GM12874 (cell line): ENCODE data around the gene ACP4.

Experiments
- TF ChIP-seq, protein P1 (sequence below): IDR thresholded peaks from 2 replicates; pipeline ENCODE4 v1.5.1; 2011; ENCODE audit warnings: low read depth, mild to moderate bottlenecking, control low read depth, low read length, moderate library complexity; ENCODE audit not compliant: insufficient read depth

ACP4 gene

DNA sequence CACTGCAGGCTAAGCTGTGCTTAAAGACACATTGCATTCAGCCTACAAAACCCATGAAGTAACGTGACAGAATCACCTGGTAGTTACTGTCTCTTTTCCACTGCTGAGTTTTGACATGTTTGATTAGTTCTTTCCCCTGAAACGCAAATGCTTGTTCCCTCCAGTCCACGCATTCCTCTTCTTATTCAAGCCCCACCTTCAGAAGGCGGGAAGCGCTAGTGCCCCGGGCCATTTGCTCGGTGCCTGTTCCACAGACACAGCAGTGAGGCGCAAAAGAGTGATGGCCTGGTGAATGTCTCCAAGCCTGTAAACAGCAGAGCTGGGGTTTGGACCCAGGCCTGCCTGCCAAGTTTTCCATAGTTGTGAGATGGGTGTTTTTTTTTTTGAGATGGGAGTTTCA, 10.9 kb downstream of the ACP4 start:
- TF ChIP-seq, protein P1, sequence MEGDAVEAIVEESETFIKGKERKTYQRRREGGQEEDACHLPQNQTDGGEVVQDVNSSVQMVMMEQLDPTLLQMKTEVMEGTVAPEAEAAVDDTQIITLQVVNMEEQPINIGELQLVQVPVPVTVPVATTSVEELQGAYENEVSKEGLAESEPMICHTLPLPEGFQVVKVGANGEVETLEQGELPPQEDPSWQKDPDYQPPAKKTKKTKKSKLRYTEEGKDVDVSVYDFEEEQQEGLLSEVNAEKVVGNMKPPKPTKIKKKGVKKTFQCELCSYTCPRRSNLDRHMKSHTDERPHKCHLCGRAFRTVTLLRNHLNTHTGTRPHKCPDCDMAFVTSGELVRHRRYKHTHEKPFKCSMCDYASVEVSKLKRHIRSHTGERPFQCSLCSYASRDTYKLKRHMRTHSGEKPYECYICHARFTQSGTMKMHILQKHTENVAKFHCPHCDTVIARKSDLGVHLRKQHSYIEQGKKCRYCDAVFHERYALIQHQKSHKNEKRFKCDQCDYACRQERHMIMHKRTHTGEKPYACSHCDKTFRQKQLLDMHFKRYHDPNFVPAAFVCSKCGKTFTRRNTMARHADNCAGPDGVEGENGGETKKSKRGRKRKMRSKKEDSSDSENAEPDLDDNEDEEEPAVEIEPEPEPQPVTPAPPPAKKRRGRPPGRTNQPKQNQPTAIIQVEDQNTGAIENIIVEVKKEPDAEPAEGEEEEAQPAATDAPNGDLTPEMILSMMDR = no peak

DNA sequence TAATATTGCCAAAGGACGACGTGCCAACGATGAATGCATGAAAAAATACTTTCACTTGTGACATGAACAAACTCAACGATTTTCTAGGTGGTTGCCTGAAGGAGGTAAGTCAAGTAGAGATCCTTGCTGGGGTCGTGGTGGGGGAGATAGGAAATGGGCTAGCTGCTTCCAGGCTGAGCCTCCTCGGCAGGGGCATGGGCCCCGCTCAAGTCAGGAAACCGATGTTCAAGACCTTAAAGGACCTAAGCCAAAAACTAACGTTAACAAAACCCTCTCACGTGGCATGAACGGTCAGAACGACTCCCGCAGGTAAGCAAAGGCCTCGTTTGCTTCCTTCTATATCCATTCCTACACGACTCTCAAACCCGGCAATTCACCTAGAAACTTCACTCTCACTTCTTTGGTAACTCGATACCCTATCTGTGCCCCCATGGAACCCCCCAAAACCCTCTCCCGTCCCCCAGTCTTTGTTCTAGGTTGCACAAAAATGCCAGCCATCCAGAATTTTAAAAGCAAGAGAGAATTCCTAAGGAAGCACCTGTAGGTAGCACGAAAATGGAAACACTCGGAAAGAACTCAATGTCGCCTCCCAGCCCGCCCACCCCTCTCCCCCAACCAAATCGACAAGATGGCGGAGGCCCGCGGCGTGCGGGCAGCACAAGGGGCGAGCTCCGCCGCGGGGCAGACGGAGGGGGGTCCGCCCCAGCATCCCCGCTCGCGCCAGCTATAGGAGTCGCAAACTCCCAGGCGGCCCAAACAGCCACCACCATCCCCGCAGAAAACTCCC, 13.6 kb downstream of the ACP4 start:
- TF ChIP-seq, protein P1 = no peak

DNA sequence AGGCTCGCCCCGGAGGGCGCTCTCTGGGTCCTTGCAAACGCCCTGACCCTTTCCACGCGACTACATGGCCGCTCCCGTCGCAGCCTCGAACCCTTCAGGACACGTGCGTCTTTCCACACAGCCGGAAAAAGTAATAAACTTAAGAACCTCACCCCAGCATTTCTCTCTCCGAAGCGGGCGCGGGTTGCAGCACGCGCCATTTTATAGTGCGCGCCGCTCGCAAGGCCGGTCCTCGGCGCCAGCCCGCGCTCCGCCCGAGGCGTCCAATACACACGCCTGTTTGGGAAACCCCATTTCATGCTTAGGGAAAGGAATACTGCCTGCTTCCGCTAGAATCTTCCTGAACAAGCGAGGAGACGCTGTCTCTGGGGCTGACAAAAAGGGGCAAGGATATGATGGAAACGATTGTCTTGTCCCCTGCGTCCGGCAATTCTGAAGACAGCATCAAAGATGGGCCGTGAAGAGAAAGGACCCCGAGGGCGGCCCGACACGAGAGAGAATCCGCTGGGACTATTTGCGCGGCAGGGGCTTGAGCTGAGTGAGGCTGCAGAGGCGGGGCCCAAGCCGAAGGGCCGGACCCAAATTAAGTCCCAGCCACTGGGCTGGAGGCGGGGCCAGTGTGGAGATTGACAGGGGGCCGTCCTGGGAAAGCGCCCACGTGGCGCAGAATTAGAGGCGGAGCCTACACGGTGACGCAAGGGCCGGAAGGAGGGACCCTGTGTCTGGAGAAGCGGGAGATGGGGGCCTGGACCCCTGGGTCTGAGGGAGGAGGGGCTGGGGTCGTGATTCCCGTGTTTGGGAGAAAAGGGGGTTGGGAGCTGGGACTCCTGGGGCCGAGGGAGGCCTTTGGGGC, 14.4 kb downstream of the ACP4 start:
- TF ChIP-seq, protein P1 = no peak

- TF ChIP-seq, protein P1 = no peak
Observed at GRCh38 chr19:50808856-50809255, 18.6 kb downstream of the ACP4 start.

DNA sequence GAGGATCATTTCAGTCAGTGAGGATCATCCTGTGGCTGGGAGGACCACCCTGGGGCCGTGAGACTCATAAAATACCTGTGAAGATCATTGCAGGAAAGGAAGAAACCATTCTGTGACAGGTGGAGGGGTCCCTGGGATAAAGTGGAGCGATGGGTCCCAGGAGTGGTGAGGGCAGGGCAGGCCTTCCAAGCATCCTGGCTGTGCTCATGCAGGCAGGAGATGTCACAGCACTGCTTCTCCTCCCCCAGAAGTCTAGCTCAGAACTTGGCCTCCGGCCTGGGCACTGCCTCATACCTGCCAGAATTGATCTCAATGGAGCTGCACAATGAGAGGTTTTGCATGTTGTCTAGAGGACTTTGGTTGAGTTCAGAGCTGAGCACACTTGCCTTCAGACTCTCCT, 22.3 kb downstream of the ACP4 start:
- TF ChIP-seq, protein P1 = no peak

DNA sequence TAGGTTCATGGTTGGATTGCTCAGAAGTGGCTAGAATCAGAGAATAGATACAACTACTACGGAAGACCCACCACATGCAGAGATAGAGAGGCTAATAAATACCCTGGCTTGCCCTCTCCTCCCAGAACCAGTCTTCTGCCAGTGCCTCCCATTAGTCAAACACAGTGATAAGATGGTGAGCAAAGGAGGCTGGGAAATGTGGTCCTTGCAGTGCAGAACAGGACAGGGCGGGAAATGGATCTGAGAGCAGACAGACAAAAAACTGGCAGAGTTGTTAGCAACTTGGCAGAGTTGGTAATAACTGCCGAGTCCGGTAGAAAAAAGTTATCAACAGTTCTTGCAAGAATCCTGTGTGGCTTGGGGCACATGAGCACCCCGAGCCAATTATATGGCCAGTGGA, 24.7 kb downstream of the ACP4 start:
- TF ChIP-seq, protein P1 = no peak

DNA sequence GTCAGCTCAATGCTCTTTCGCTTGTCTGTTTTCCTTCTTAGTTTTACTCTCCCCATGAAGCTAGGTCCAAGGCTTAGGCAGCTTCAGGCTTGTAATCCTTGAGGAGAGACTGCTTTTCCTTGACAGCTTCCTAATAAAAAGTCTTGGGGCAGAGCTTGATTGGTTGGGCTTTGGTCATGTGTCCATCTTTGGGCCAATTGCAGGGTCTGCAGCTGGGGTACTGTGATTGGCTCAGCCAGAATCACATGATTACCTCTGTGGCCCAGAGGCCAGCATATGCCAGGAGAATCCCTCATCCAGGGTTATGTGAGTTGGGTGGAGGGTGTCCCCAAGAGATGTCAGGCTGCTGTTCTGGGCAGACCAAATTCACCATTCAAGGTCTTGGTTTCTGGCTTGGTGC, 25.2 kb downstream of the ACP4 start:
- TF ChIP-seq, protein P1 = no peak
